ENCODE results near the gene ERC2.
A peak's percentile ranks its signal among the peaks of the same experiment; 100 is the strongest.

The ERC2 gene

GRCh38 chr3:56253941-56254665 lies 214.2 kb downstream of the ERC2 start:
- no peak for DNase-seq (ENCODE audit: low spot score)

- peak; percentile 67 for DNase-seq (ENCODE audit: low spot score)
These were observed 216.8 kb downstream of the ERC2 start for GRCh38 chr3:56251343-56251945.

- DNase-seq (ENCODE audit: low spot score): no peak
These were observed 220.2 kb downstream of the ERC2 start for GRCh38 chr3:56248021-56248420.

- DNase-seq (ENCODE audit: low spot score): no peak
These were observed 230.0 kb downstream of the ERC2 start for GRCh38 chr3:56238299-56238698.

- DNase-seq (ENCODE audit: low spot score): no peak
These were observed 234.5 kb downstream of the ERC2 start for GRCh38 chr3:56233742-56234141.

- no peak for DNase-seq (ENCODE audit: low spot score)
These were observed 239.0 kb downstream of the ERC2 start for GRCh38 chr3:56229311-56229710.

- no peak for DNase-seq (ENCODE audit: low spot score)
These were observed 245.4 kb downstream of the ERC2 start for GRCh38 chr3:56222866-56223265.

- DNase-seq (ENCODE audit: low spot score): peak; percentile 53
These were observed 248.1 kb downstream of the ERC2 start for GRCh38 chr3:56219894-56220805.

GRCh38 chr3:56209982-56210751 lies 258.1 kb downstream of the ERC2 start:
- DNase-seq (ENCODE audit: low spot score): no peak

- no peak for DNase-seq (ENCODE audit: low spot score)
These were observed 260.3 kb downstream of the ERC2 start for GRCh38 chr3:56207922-56208321.

GRCh38 chr3:56205406-56205805 lies 262.9 kb downstream of the ERC2 start:
- DNase-seq (ENCODE audit: low spot score): no peak

GRCh38 chr3:56202997-56203396 lies 265.3 kb downstream of the ERC2 start:
- peak; percentile 81 for DNase-seq (ENCODE audit: low spot score)

GRCh38 chr3:56201407-56201806 lies 266.9 kb downstream of the ERC2 start:
- no peak for DNase-seq (ENCODE audit: low spot score)

GRCh38 chr3:56200251-56200650 lies 268.0 kb downstream of the ERC2 start:
- DNase-seq (ENCODE audit: low spot score): no peak

- no peak for DNase-seq (ENCODE audit: low spot score)
These were observed 270.3 kb downstream of the ERC2 start for GRCh38 chr3:56197991-56198390.

GRCh38 chr3:56197259-56197965 lies 270.9 kb downstream of the ERC2 start:
- DNase-seq (ENCODE audit: low spot score): no peak

GRCh38 chr3:56196700-56197099 lies 271.6 kb downstream of the ERC2 start:
- no peak for DNase-seq (ENCODE audit: low spot score)

- no peak for DNase-seq (ENCODE audit: low spot score)
These were observed 274.7 kb downstream of the ERC2 start for GRCh38 chr3:56193519-56193918.

- DNase-seq (ENCODE audit: low spot score): no peak
These were observed 276.3 kb downstream of the ERC2 start for GRCh38 chr3:56192001-56192400.

GRCh38 chr3:56190771-56191305 lies 277.4 kb downstream of the ERC2 start:
- no peak for DNase-seq (ENCODE audit: low spot score)

GRCh38 chr3:56190130-56190529 lies 278.1 kb downstream of the ERC2 start:
- no peak for DNase-seq (ENCODE audit: low spot score)

Data from SK-N-DZ (cell line).